ENCODE results near the gene MYO9B. TPM values are rescaled to one million over a fixed set of nuclear protein-coding genes. Genes with fewer than 3 reads are reported as not detected.

The MYO9B gene
- total RNA-seq, 4 donors from 2014 or later: 102 to 246 (median 151) TPM

- no peak for DNase-seq
- in situ Hi-C loops (cut with MboI; ENCODE audit: low pct_ligation_motif_present in 1 of 4, low pct_unique_long_range_greater_than_20kb in 1 of 4, low sequenced_read_pairs in 3 of 4) (no loop called here), intact Hi-C loops (cut with DNase I; ENCODE audit: low total_unique reads) (no loop called here)
- H3K27ac ChIP-seq: no peak overlapping the region
- H3K4me1 ChIP-seq: peaks cover 13 to 34% (median 30%) of the 10 kb centered on the region in 4 donors
- TF ChIP-seq EP300 (IDR thresholded peaks at IDR 0.05; ENCODE audit: low read depth): no peak
- TF ChIP-seq POLR2A (IDR thresholded peaks at IDR 0.05): no peak
- no peak for TF ChIP-seq POLR2AphosphoS5 (IDR thresholded peaks at IDR 0.05)
- TF ChIP-seq CTCF (IDR thresholded peaks at IDR 0.05): no peak
- no peaks in the 10 kb centered on the region for H3K27me3 ChIP-seq
- H3K4me3 ChIP-seq: no peak overlapping the region
- H3K9me3 ChIP-seq: no peaks in the 10 kb centered on the region
- 84 to 93% methylated on average over 5 to 25 of the region's 25 CpGs for WGBS, 2 donors (ENCODE audit: low coverage in 1 of 2)
- peaks cover 0 to 22% (median 7%) of the 10 kb centered on the region in 4 donors for H3K36me3 ChIP-seq
These were observed 156.7 kb downstream of the MYO9B start for GRCh38 chr19:17232258-17232657.

GRCh38 chr19:17234911-17235299 is 159.3 kb downstream of the MYO9B start:
- no peaks in the 10 kb centered on the region for H3K27me3 ChIP-seq
- peak overlapping the region in 3 of 4 donors; percentile 27 to 58 (median 47) for H3K4me3 ChIP-seq
- H3K9me3 ChIP-seq: no peaks in the 10 kb centered on the region
- peak; percentile 79 for DNase-seq
- intact Hi-C loops (cut with DNase I; ENCODE audit: low total_unique reads) (no loop called here), in situ Hi-C loops (cut with MboI; ENCODE audit: low pct_ligation_motif_present in 1 of 4, low pct_unique_long_range_greater_than_20kb in 1 of 4, low sequenced_read_pairs in 3 of 4) (no loop called here)
- peaks cover 0 to 19% (median 5%) of the 10 kb centered on the region in 4 donors for H3K36me3 ChIP-seq
- H3K4me1 ChIP-seq: peaks cover 11 to 53% (median 32%) of the 10 kb centered on the region in 4 donors
- WGBS, 2 donors (ENCODE audit: low coverage in 1 of 2): 13 to 20% methylated on average over 8 to 11 of the region's 11 CpGs
- TF ChIP-seq POLR2AphosphoS5 (IDR thresholded peaks at IDR 0.05): no peak
- TF ChIP-seq EP300 (IDR thresholded peaks at IDR 0.05; ENCODE audit: low read depth): no peak
- no peak for TF ChIP-seq POLR2A (IDR thresholded peaks at IDR 0.05)
- no peak for TF ChIP-seq CTCF (IDR thresholded peaks at IDR 0.05)
- peak overlapping the region; percentile 75 to 91 (median 85) for H3K27ac ChIP-seq

- Histone ChIP-seq H3K4me1 (peaks cover 11 to 58% (median 37%) of the 10 kb centered on the region in 4 donors), H3K36me3 (peaks cover 0 to 19% (median 5%) of the 10 kb centered on the region in 4 donors), H3K27me3 (no peaks in the 10 kb centered on the region), H3K4me3 (peak overlapping the region; percentile 27 to 58 (median 44)), H3K9me3 (no peaks in the 10 kb centered on the region), H3K27ac (peak overlapping the region; percentile 75 to 91 (median 85))
- peak; percentile 80 for DNase-seq
- intact Hi-C loops (cut with DNase I; ENCODE audit: low total_unique reads) (no loop called here), in situ Hi-C loops (cut with MboI; ENCODE audit: low pct_ligation_motif_present in 1 of 4, low pct_unique_long_range_greater_than_20kb in 1 of 4, low sequenced_read_pairs in 3 of 4) (no loop called here)
- WGBS, 2 donors (ENCODE audit: low coverage in 1 of 2): 0% methylated on average over 5 of the region's 80 CpGs; no CpG with 5 or more reads in 1 of the 2 donors
- TF ChIP-seq EP300 (IDR thresholded peaks at IDR 0.05; ENCODE audit: low read depth): no peak
- peak in 2 of 3 donors; percentile 19 to 22 for TF ChIP-seq POLR2AphosphoS5 (IDR thresholded peaks at IDR 0.05)
- peak in 4 of 5 experiments; percentile 26 to 58 (median 40) for TF ChIP-seq CTCF (IDR thresholded peaks at IDR 0.05)
These were observed 159.9 kb downstream of the MYO9B start for GRCh38 chr19:17235300-17235970.

GRCh38 chr19:17235971-17236777 is 160.6 kb downstream of the MYO9B start:
- Histone ChIP-seq H3K27me3 (no peaks in the 10 kb centered on the region), H3K9me3 (no peaks in the 10 kb centered on the region), H3K4me3 (peak overlapping the region; percentile 27 to 58 (median 44)), H3K4me1 (peaks cover 15 to 65% (median 42%) of the 10 kb centered on the region in 4 donors), H3K36me3 (peaks cover 0 to 19% (median 5%) of the 10 kb centered on the region in 4 donors), H3K27ac (peak overlapping the region; percentile 75 to 91 (median 85))
- WGBS, 2 donors (ENCODE audit: low coverage in 1 of 2): 12 to 20% methylated on average over 2 to 15 of the region's 27 CpGs
- intact Hi-C loops (cut with DNase I; ENCODE audit: low total_unique reads) (no loop called here), in situ Hi-C loops (cut with MboI; ENCODE audit: low pct_ligation_motif_present in 1 of 4, low pct_unique_long_range_greater_than_20kb in 1 of 4, low sequenced_read_pairs in 3 of 4) (no loop called here)
- peak; percentile 55 for DNase-seq
- TF ChIP-seq EP300 (IDR thresholded peaks at IDR 0.05; ENCODE audit: low read depth) (no peak), POLR2A (IDR thresholded peaks at IDR 0.05) (no peak), POLR2AphosphoS5 (IDR thresholded peaks at IDR 0.05) (no peak), CTCF (IDR thresholded peaks at IDR 0.05) (no peak)
